Measurements from ENCODE around the gene FAM193A.

Gene FAM193A

GRCh38 chr4:2572076-2572475 is 35.6 kb downstream of the FAM193A start:
- no peak for TF ChIP-seq CTCF (IDR thresholded peaks at IDR 0.05; ENCODE audit: control extremely low read depth, extremely low read depth, low read depth, missing control alignments)
- no peak for DNase-seq (ENCODE audit: extremely low spot score)
- ChIA-PET CTCF (no interaction called here), POLR2A (no interaction called here)

- DNase-seq (ENCODE audit: extremely low spot score): no peak
- CTCF ChIA-PET: no interaction called here
- no peak for TF ChIP-seq CTCF (IDR thresholded peaks at IDR 0.05; ENCODE audit: control extremely low read depth, extremely low read depth, low read depth, missing control alignments)
- POLR2A ChIA-PET: interaction anchor here (0.7 kb wide), 1 partner anchor 7 kb away, joined by 4 read pairs; no protein-coding TSS in a partner anchor
Observed at GRCh38 chr4:2572866-2573265, 36.4 kb downstream of the FAM193A start.

- CTCF ChIA-PET: no interaction called here
- TF ChIP-seq CTCF (IDR thresholded peaks at IDR 0.05; ENCODE audit: control extremely low read depth, extremely low read depth, low read depth, missing control alignments): no peak
- POLR2A ChIA-PET: no interaction called here
Observed at GRCh38 chr4:2574009-2574408, 37.6 kb downstream of the FAM193A start.

GRCh38 chr4:2574863-2575262 is 38.4 kb downstream of the FAM193A start:
- ChIA-PET POLR2A (no interaction called here), CTCF (no interaction called here)
- no peak for DNase-seq (ENCODE audit: extremely low spot score)
- no peak for TF ChIP-seq CTCF (IDR thresholded peaks at IDR 0.05; ENCODE audit: control extremely low read depth, extremely low read depth, low read depth, missing control alignments)

More at GRCh38 chr4:2574009-2574408, 37.6 kb downstream of the FAM193A start:
- no peak for DNase-seq (ENCODE audit: extremely low spot score)

GRCh38 chr4:2576290-2576689 is 39.8 kb downstream of the FAM193A start:
- no peak for TF ChIP-seq CTCF (IDR thresholded peaks at IDR 0.05; ENCODE audit: control extremely low read depth, extremely low read depth, low read depth, missing control alignments)
- CTCF ChIA-PET: no interaction called here
- POLR2A ChIA-PET: no interaction called here
- no peak for DNase-seq (ENCODE audit: extremely low spot score)

GRCh38 chr4:2578106-2578505 is 41.7 kb downstream of the FAM193A start:
- TF ChIP-seq CTCF (IDR thresholded peaks at IDR 0.05; ENCODE audit: control extremely low read depth, extremely low read depth, low read depth, missing control alignments): no peak
- no peak for DNase-seq (ENCODE audit: extremely low spot score)
- CTCF ChIA-PET: interaction anchor here (0.8 to 0.9 kb wide), 2 partner anchors 9 to 43 kb away, joined by 3 read pairs; no protein-coding TSS in a partner anchor
- POLR2A ChIA-PET: no interaction called here

GRCh38 chr4:2579910-2580309 is 43.5 kb downstream of the FAM193A start:
- TF ChIP-seq CTCF (IDR thresholded peaks at IDR 0.05; ENCODE audit: control extremely low read depth, extremely low read depth, low read depth, missing control alignments): no peak
- no peak for DNase-seq (ENCODE audit: extremely low spot score)
- ChIA-PET CTCF (interaction anchor here (1.2 kb wide), 1 partner anchor 15 kb away, joined by 4 read pairs; no protein-coding TSS in a partner anchor), POLR2A (no interaction called here)

All from GM10248 (cell line).